K562 (cell line): ENCODE data around the gene TYW3. TPM values are rescaled to one million over a fixed set of nuclear protein-coding genes. Genes with fewer than 3 reads are reported as not detected.

Source experiments
- ATAC-seq: fragments of 200-7000 bp; cut with Tn5 transposase; 3 replicates; pipeline ENCODE4 v1.9.1; 2020; ENCODE audit warnings: moderate library complexity
- BruUV-seq: library from RNA; stranded (reverse); fragments of 400-500 nt; replicated peaks from 2 replicates; lab custom pipeline; 2021; lab: Mats Ljungman, UMichigan
- CTCF ChIA-PET: fragments of 300-600 bp; formaldehyde crosslinking; extraction: SDS; loops from one replicate; lab custom pipeline; 2021; ENCODE audit warnings: low intra/inter-chr PET ratio; lab: Yijun Ruan, JAX
- POLR2A ChIA-PET: fragments of 300-600, 350-650 bp; sonication (Branson Sonifier 250); formaldehyde crosslinking; extraction: SDS; loops from one replicate; lab custom pipeline; 2021; ENCODE audit warnings: antibody characterized with exemption, inconsistent platforms; lab: Yijun Ruan, JAX
- DNase-seq, 4 experiments: peaks; one replicate each; pipeline versions ENCODE4 v3.0.0 to v3.0.0-alpha.2; 2011 to 2018; ENCODE audit warnings: low spot score in 3 of 4, mixed read lengths in 3 of 4; ENCODE audit errors: extremely low read depth in 1 of 4
- FAIRE-seq: peaks from 2 replicates; lab custom pipeline; 2011; peaks lifted over from hg19 to GRCh38; lab: Jason Lieb, UNC
- H2AFZ ChIP-seq: 2 replicates; pipeline ENCODE4 v1.6.0; 2011; ENCODE audit warnings: low read depth, low read length, control low read depth, inconsistent platforms
- H3K27ac ChIP-seq: fragments of 200-600 bp; 3 replicates; pipeline ENCODE4 v1.8.0; 2011; ENCODE audit warnings: low read depth, mild to moderate bottlenecking, control low read depth, inconsistent platforms, low read length, moderate library complexity, mixed read lengths; ENCODE audit errors: extremely low read depth
- H3K27me3 ChIP-seq, 2 experiments: fragments of 300-600 bp in 1 of 2; 2 replicates in 1 of 2; 3 replicates in 1 of 2; pipeline versions ENCODE4 v1.6.0 to v1.8.0; 2011; ENCODE audit warnings: inconsistent platforms in 2 of 2, low read length in 2 of 2, mild to moderate bottlenecking in 1 of 2, mixed read lengths in 1 of 2, moderate library complexity in 1 of 2; ENCODE audit not compliant: control insufficient read depth in 2 of 2, insufficient read depth in 2 of 2
- H3K36me3 ChIP-seq: fragments of 300-600 bp; 3 replicates; pipeline ENCODE4 v1.8.0; 2011; ENCODE audit warnings: mild to moderate bottlenecking, low read length, inconsistent platforms; ENCODE audit not compliant: control insufficient read depth, insufficient read depth
- H3K4me1 ChIP-seq, 2 experiments: fragments of 200-600 bp in 1 of 2; replicated peaks in 1 of 2; 2 replicates in 1 of 2; 3 replicates in 1 of 2; pipeline versions ENCODE4 v1.5.1 to v1.8.0; 2011; ENCODE audit warnings: inconsistent platforms in 2 of 2, low read length in 2 of 2, mild to moderate bottlenecking in 1 of 2, mixed read lengths in 1 of 2, moderate library complexity in 1 of 2; ENCODE audit not compliant: control insufficient read depth in 2 of 2, insufficient read depth in 2 of 2
- H3K4me2 ChIP-seq: 2 replicates; pipeline ENCODE4 v1.6.1; 2011; ENCODE audit warnings: low read length, control low read depth, inconsistent platforms, mixed read lengths; ENCODE audit not compliant: insufficient read depth
- H3K4me3 ChIP-seq: fragments of 200-600 bp; sonication (generic), shearing (Covaris generic); 2 replicates; pipeline ENCODE4 v1.5.1; 2016; ENCODE audit warnings: control low read depth, inconsistent platforms
- H3K79me2 ChIP-seq: fragments of 200-600 bp; 3 replicates; pipeline ENCODE4 v1.8.0; 2011; ENCODE audit warnings: low read length, inconsistent platforms; ENCODE audit not compliant: control insufficient read depth, insufficient read depth
- H3K9ac ChIP-seq, 2 experiments: 2 replicates each; pipeline versions ENCODE4 v1.6.0 to v1.6.1; 2011; ENCODE audit warnings: low read depth in 2 of 2, low read length in 2 of 2, control low read depth in 1 of 2, inconsistent platforms in 1 of 2, mild to moderate bottlenecking in 1 of 2, mixed read lengths in 1 of 2; ENCODE audit not compliant: insufficient read depth in 1 of 2
- H3K9me1 ChIP-seq: one replicate; pipeline ENCODE4 v1.6.0; 2011; ENCODE audit warnings: inconsistent platforms, mild to moderate bottlenecking, low read length, moderate library complexity; ENCODE audit not compliant: control insufficient read depth, insufficient read depth
- H3K9me3 ChIP-seq: replicated peaks from 2 replicates; pipeline ENCODE4 v1.5.1; 2011; ENCODE audit warnings: low read depth, low read length, inconsistent platforms; ENCODE audit not compliant: control insufficient read depth, insufficient read depth
- H4K20me1 ChIP-seq: replicated peaks from 2 replicates; pipeline ENCODE4 v1.6.1; 2011; ENCODE audit warnings: low read length, inconsistent platforms, mixed read lengths; ENCODE audit not compliant: control insufficient read depth, insufficient read depth
- CBX3 ChIP-seq, 2 experiments: IDR thresholded peaks; 1 replicate in 1 of 2; 2 replicates in 1 of 2; pipeline ENCODE4 v1.6.1; 2012; ENCODE audit warnings: inconsistent platforms in 2 of 2, low read length in 2 of 2, borderline replicate concordance in 1 of 2, control low read depth in 1 of 2
- CBX5 ChIP-seq: IDR thresholded peaks from 2 replicates; pipeline ENCODE4 v1.6.1; 2014; ENCODE audit warnings: low read depth, borderline replicate concordance
- CREBBP ChIP-seq: IDR thresholded peaks from one replicate; pipeline ENCODE4 v1.6.1; 2012; ENCODE audit warnings: low read depth, mild to moderate bottlenecking, control low read depth, inconsistent platforms, low read length
- DLX4 ChIP-seq: fragments of 250-450 bp; sonication (Bioruptor Pico); IDR thresholded peaks from 2 replicates; pipeline ENCODE4 v1.6.1; 2021; ENCODE audit warnings: mild to moderate bottlenecking
- ELF1 ChIP-seq: fragments of 200-800 bp; sonication (Bioruptor generic); IDR thresholded peaks from 2 replicates; pipeline ENCODE4 v1.6.1; 2016; ENCODE audit warnings: missing genetic modification characterization, missing compliant biosample characterization
- ESRRB ChIP-seq: fragments of 250-450 bp; sonication (Bioruptor Pico); IDR thresholded peaks from 2 replicates; pipeline ENCODE4 v1.5.0; 2020; ENCODE audit warnings: mild to moderate bottlenecking, moderate library complexity, borderline replicate concordance
- ETV5 ChIP-seq: sonication (generic); formaldehyde crosslinking; IDR thresholded peaks from 2 replicates; pipeline ENCODE4 v1.4.0; 2020; ENCODE audit warnings: low read depth, mild to moderate bottlenecking, missing genetic modification reagents
- EWSR1 ChIP-seq: fragments of 450-650 bp; IDR thresholded peaks from 2 replicates; pipeline ENCODE4 v1.6.1; 2018; ENCODE audit warnings: borderline replicate concordance, mild to moderate bottlenecking, low read depth, moderate library complexity; ENCODE audit not compliant: partially characterized antibody
- HBP1 ChIP-seq: fragments of 450-650 bp; formaldehyde crosslinking; IDR thresholded peaks from 2 replicates; pipeline ENCODE4 v1.4.0; 2022; ENCODE audit warnings: missing genetic modification characterization
- ILF3 ChIP-seq: fragments of 450-650 bp; IDR thresholded peaks from 2 replicates; pipeline ENCODE4 v1.6.1; 2018; ENCODE audit warnings: antibody characterized with exemption, mild to moderate bottlenecking, moderate library complexity, borderline replicate concordance
- MCM3 ChIP-seq: fragments of 450-650 bp; IDR thresholded peaks from 2 replicates; pipeline ENCODE4 v1.6.1; 2016
- MYNN ChIP-seq, 2 experiments: sonication (generic); formaldehyde crosslinking in 1 of 2; IDR thresholded peaks; 2 replicates each; pipeline versions ENCODE4 v1.5.0 to v1.6.1; 2016 to 2020; ENCODE audit warnings: antibody characterized with exemption in 1 of 2, missing genetic modification reagents in 1 of 2
- NFATC3 ChIP-seq: fragments of 450-650 bp; IDR thresholded peaks from 2 replicates; pipeline ENCODE4 v1.6.1; 2017; ENCODE audit warnings: mild to moderate bottlenecking
- POLR3A ChIP-seq: IDR thresholded peaks from 2 replicates; pipeline ENCODE4 v1.6.1; 2011; ENCODE audit warnings: borderline replicate concordance, mild to moderate bottlenecking, moderate library complexity; ENCODE audit not compliant: insufficient read length, insufficient read depth; ENCODE audit errors: extremely low read depth
- SP2 ChIP-seq: IDR thresholded peaks from 2 replicates; pipeline ENCODE4 v1.6.1; 2011; ENCODE audit warnings: mild to moderate bottlenecking, low read depth, low read length, moderate library complexity; ENCODE audit not compliant: poor library complexity, severe bottlenecking; ENCODE audit errors: extremely low read depth
- TRIM24 ChIP-seq, 2 experiments: fragments of 450-650 bp; IDR thresholded peaks; 2 replicates each; pipeline ENCODE4 v1.6.1; 2016
- ZEB2 ChIP-seq: fragments of 450-650 bp; IDR thresholded peaks from 2 replicates; pipeline ENCODE4 v1.6.1; 2016
- ZFP1 ChIP-seq: fragments of 450-650 bp; formaldehyde crosslinking; IDR thresholded peaks from 2 replicates; pipeline ENCODE4 v1.4.0; 2020; ENCODE audit warnings: mild to moderate bottlenecking, mixed read lengths
- ZNF280A ChIP-seq: fragments of 450-650 bp; IDR thresholded peaks from 2 replicates; pipeline ENCODE4 v1.6.1; 2018; ENCODE audit warnings: mild to moderate bottlenecking, low read depth; ENCODE audit not compliant: partially characterized antibody
- ZNF695 ChIP-seq: fragments of 450-650 bp; formaldehyde crosslinking; IDR thresholded peaks from 2 replicates; pipeline ENCODE4 v1.4.0; 2020; ENCODE audit warnings: mild to moderate bottlenecking, moderate library complexity
- ZNF717 ChIP-seq: fragments of 250-450 bp; sonication (Bioruptor Pico); IDR thresholded peaks from 2 replicates; pipeline ENCODE4 v1.5.0; 2021
- WGBS: fragments of 100-300 bp; shearing (Covaris generic); methylation state at CpG from one replicate; pipeline ENCODE4 v1.1.6; 2016; ENCODE audit warnings: low coverage, mixed read lengths; ENCODE audit not compliant: insufficient coverage; ENCODE audit errors: missing lambda C conversion rate; 5-methylcytosine and 5-hydroxymethylcytosine counted together
- in situ Hi-C: fragments of 300-500 bp; cut with MboI; formaldehyde crosslinking; loops from 4 replicates; pipeline ENCODE4 v1.15.0; 2018; ENCODE audit warnings: inconsistent platforms, mixed read lengths
- intact Hi-C: fragments of 100-400 bp; cut with micrococcal nuclease; formaldehyde crosslinking; loops from 2 replicates; pipeline ENCODE4 v1.14.2; 2022
- polyA plus RNA-seq, 8 experiments: library from polyadenylated mRNA; depleted of rRNA in 4 of 8; stranded (reverse) in 5 of 8; unstranded in 3 of 8; fragments of >200 nt; fragmentation: Nextera tagmentation in 2 of 8; fragmentation: Illumina TruSeq in 1 of 8; extraction: Ambion mirVana in 2 of 8; extraction: Trizol in 1 of 8; gene quantifications; 2 replicates each; pipeline versions ENCODE4 v1.2.1 to v1.2.3, GENCODE V29; 2011 to 2014; ENCODE audit warnings: inconsistent platforms in 1 of 8, missing spikeins in 1 of 8
- total RNA-seq, 7 experiments: library from RNA; depleted of rRNA in 6 of 7; stranded (reverse); fragments of >200 nt in 6 of 7; fragmentation: Illumina TruSeq in 2 of 7; extraction: Trizol in 2 of 7; gene quantifications; 2 replicates each; pipeline versions ENCODE4 v1.2.1 to v1.2.3, GENCODE V29; 2011 to 2021; ENCODE audit warnings: low replicate concordance in 1 of 7

Gene TYW3
- total and polyA plus RNA-seq, 9 of the 15 experiments (the other 6 are each of a cell fraction or from before 2014, with no cell fraction given): 22.0 to 54.0 (median 41.1) TPM

GRCh38 chr1:74716822-74717221, 16.1 kb upstream of the TYW3 start (continued):
- TF ChIP-seq CBX3 (IDR thresholded peaks at IDR 0.05; ENCODE audit: borderline replicate concordance in 1 of 2, low read length in 2 of 2) (no peak), POLR3A (no peak), TRIM24 (IDR thresholded peaks at IDR 0.05) (no peak), NFATC3 (no peak), ZFP1 (no peak)

GRCh38 chr1:74717626-74718025, 15.3 kb upstream of the TYW3 start:
- Histone ChIP-seq H4K20me1 (no peaks in the 10 kb centered on the region), H3K4me1 (no peaks in the 10 kb centered on the region), H3K9me3 (no peaks in the 10 kb centered on the region), H3K36me3 (peaks cover 85% of the 10 kb centered on the region), H3K9ac (no peak overlapping the region), H3K27me3 (no peaks in the 10 kb centered on the region), H3K4me2 (no peak overlapping the region), H3K27ac (no peak overlapping the region), H3K9me1 (no peaks in the 10 kb centered on the region), H3K79me2 (no peaks in the 10 kb centered on the region), H3K4me3 (no peak overlapping the region), H2AFZ (no peak overlapping the region)
- FAIRE-seq: no peak
- no peak for TF ChIP-seq ETV5
- TF ChIP-seq ZNF280A: no peak
- no peak for TF ChIP-seq CREBBP
- TF ChIP-seq EWSR1: no peak
- TF ChIP-seq ZNF695: no peak
- no peak for TF ChIP-seq MCM3
- TF ChIP-seq ZEB2: no peak
- no peak for TF ChIP-seq HBP1 (CRISPR knock-in tag)
- no peak for TF ChIP-seq MYNN (IDR thresholded peaks at IDR 0.05)
- no peak for TF ChIP-seq MYNN (CRISPR knock-in tag; IDR thresholded peaks at IDR 0.05)
- no peak for TF ChIP-seq DLX4 (CRISPR knock-in tag)
- TF ChIP-seq ZNF717: no peak
- TF ChIP-seq ILF3: no peak
- no peak for TF ChIP-seq SP2
- no peak for TF ChIP-seq ELF1 (tag)
- TF ChIP-seq ESRRB (CRISPR knock-in tag): no peak
- no peak for TF ChIP-seq CBX5
- WGBS: 100% methylated on average over 2 of the region's 2 CpGs
- intact Hi-C loops: no loop called here
- POLR2A ChIA-PET: interaction anchor here (0.6 kb wide), 1 partner anchor 605 kb away, joined by 3 read pairs; no protein-coding TSS in a partner anchor
- no TSS peak for BruUV-seq
- CTCF ChIA-PET: no interaction called here
- no peak for DNase-seq
- in situ Hi-C loops: no loop called here
- ATAC-seq: no peak
